HCT116 (cell line): Measurements from ENCODE around the gene MACF1. TPM values are rescaled to one million over a fixed set of nuclear protein-coding genes. Genes with fewer than 3 reads are reported as not detected.

Source experiments
- ATAC-seq: fragments of 200-7000 bp; cut with Tn5 transposase; 2 replicates; pipeline ENCODE4 v1.9.1; 2020; ENCODE audit warnings: mild to moderate bottlenecking, moderate library complexity
- BruUV-seq: library from RNA; stranded (reverse); fragments of 400-500 nt; replicated peaks from 2 replicates; lab custom pipeline; 2021; lab: Mats Ljungman, UMichigan
- CTCF ChIA-PET: fragments of 300-600 bp; sonication (Branson Sonifier 250); formaldehyde crosslinking; loops from one replicate; lab custom pipeline; 2021; ENCODE audit warnings: antibody characterized with exemption; lab: Charles Lee
- POLR2A ChIA-PET: fragments of 300-600, 350-600 bp; sonication (Branson Sonifier 250); formaldehyde crosslinking; loops from one replicate; lab custom pipeline; 2021; ENCODE audit warnings: antibody characterized with exemption; lab: Charles Lee
- RAD21 ChIA-PET, 2 experiments: fragments of 300-600 bp; sonication (Branson Sonifier 250); formaldehyde crosslinking; loops; one replicate each; lab custom pipeline; 2023; ENCODE audit warnings: low total read pairs in 2 of 2; ENCODE audit not compliant: uncharacterized antibody in 2 of 2, unreplicated experiment in 2 of 2, low non-redundant PET in 1 of 2; lab: Charles Lee
- DNase-seq: peaks from one replicate; pipeline ENCODE4 v3.0.0-alpha.2; 2010; ENCODE audit warnings: low read depth, low spot score
- H2AFZ ChIP-seq: fragments of 200-600 bp; shearing (Covaris generic), sonication (generic); 2 replicates; pipeline ENCODE4 v1.6.1; 2017; ENCODE audit warnings: low read depth, mixed run types, mixed read lengths, antibody characterized with exemption, low read length; ENCODE audit not compliant: poor library complexity, severe bottlenecking
- H3K27ac ChIP-seq: 2 replicates; pipeline ENCODE4 v1.5.1; 2012; ENCODE audit warnings: low read depth, low read length
- H3K27me3 ChIP-seq: fragments of 200-600 bp; sonication (generic); 2 replicates; pipeline ENCODE4 v1.6.1; 2016; ENCODE audit warnings: mixed run types, low read length, mixed read lengths; ENCODE audit not compliant: insufficient read depth
- H3K36me3 ChIP-seq, 2 experiments: fragments of 200-500 bp in 1 of 2; fragments of 200-600 bp in 1 of 2; sonication (Bioruptor generic) in 1 of 2; sonication (generic) in 1 of 2; 2 replicates each; pipeline versions ENCODE4 v1.5.1 to v1.6.1; 2014 to 2016; ENCODE audit warnings: low read length in 2 of 2, inconsistent platforms in 1 of 2, mixed read lengths in 1 of 2, mixed run types in 1 of 2; ENCODE audit not compliant: insufficient read depth in 2 of 2, control insufficient read depth in 1 of 2
- H3K4me1 ChIP-seq, 2 experiments: fragments of 200-600 bp in 1 of 2; sonication (generic) in 1 of 2; 2 replicates each; pipeline versions ENCODE4 v1.5.1 to v1.6.1; 2012 to 2017; ENCODE audit warnings: low read length in 2 of 2, inconsistent platforms in 1 of 2, mild to moderate bottlenecking in 1 of 2, mixed read lengths in 1 of 2, mixed run types in 1 of 2, moderate library complexity in 1 of 2; ENCODE audit not compliant: insufficient read depth in 2 of 2, control insufficient read depth in 1 of 2
- H3K4me2 ChIP-seq: fragments of 200-600 bp; sonication (generic); 2 replicates; pipeline ENCODE4 v1.6.1; 2017; ENCODE audit warnings: mixed run types, low read length, mixed read lengths
- H3K4me3 ChIP-seq, 2 experiments: fragments of 200-600 bp in 1 of 2; sonication (generic) in 1 of 2; replicated peaks in 1 of 2; 2 replicates each; pipeline ENCODE4 v1.5.1; 2011 to 2016; ENCODE audit warnings: low read length in 2 of 2, control low read depth in 1 of 2, low read depth in 1 of 2, mild to moderate bottlenecking in 1 of 2, mixed read lengths in 1 of 2, mixed run types in 1 of 2
- H3K79me2 ChIP-seq: fragments of 200-600 bp; sonication (generic); 2 replicates; pipeline ENCODE4 v1.6.1; 2017; ENCODE audit warnings: mild to moderate bottlenecking, mixed run types, low read length, moderate library complexity, mixed read lengths; ENCODE audit not compliant: insufficient read depth
- H3K9ac ChIP-seq: fragments of 200-600 bp; sonication (generic); 2 replicates; pipeline ENCODE4 v1.6.1; 2016; ENCODE audit warnings: low read length, mixed read lengths
- H3K9me2 ChIP-seq: fragments of 200-600 bp; sonication (generic), shearing (Covaris generic); 2 replicates; pipeline ENCODE4 v1.6.1; 2017; ENCODE audit warnings: mixed run types, mild to moderate bottlenecking, moderate library complexity; ENCODE audit not compliant: insufficient read depth
- H3K9me3 ChIP-seq, 2 experiments: fragments of 200-500 bp in 1 of 2; fragments of 200-600 bp in 1 of 2; sonication (Bioruptor generic) in 1 of 2; sonication (generic) in 1 of 2; 2 replicates each; pipeline ENCODE4 v1.6.1; 2014 to 2017; ENCODE audit warnings: low read length in 2 of 2, mixed read lengths in 2 of 2, inconsistent platforms in 1 of 2, low read depth in 1 of 2, mild to moderate bottlenecking in 1 of 2, mixed run types in 1 of 2, moderate library complexity in 1 of 2; ENCODE audit not compliant: control insufficient read depth in 1 of 2, insufficient read depth in 1 of 2
- H4K20me1 ChIP-seq: fragments of 200-600 bp; sonication (generic), shearing (Covaris generic); 2 replicates; pipeline ENCODE4 v1.6.1; 2017; ENCODE audit warnings: mixed run types, mild to moderate bottlenecking, moderate library complexity; ENCODE audit not compliant: insufficient read depth
- ATF3 ChIP-seq: IDR thresholded peaks from 2 replicates; pipeline ENCODE4 v1.6.1; 2012
- CBX3 ChIP-seq: IDR thresholded peaks from 2 replicates; pipeline ENCODE4 v1.6.1; 2012; ENCODE audit warnings: low read depth
- CEBPB ChIP-seq: IDR thresholded peaks from 2 replicates; pipeline ENCODE4 v1.6.1; 2012; ENCODE audit warnings: low read depth
- EGR1 ChIP-seq: IDR thresholded peaks from 2 replicates; pipeline ENCODE4 v1.6.1; 2012; ENCODE audit warnings: low read depth
- ELF1 ChIP-seq: IDR thresholded peaks from 2 replicates; pipeline ENCODE4 v1.6.1; 2012; ENCODE audit warnings: low read depth, borderline replicate concordance
- EZH2 ChIP-seq: fragments of 200-600 bp; sonication (generic); IDR thresholded peaks from 2 replicates; pipeline ENCODE4 v1.6.1; 2017; ENCODE audit warnings: antibody characterized with exemption, mixed run types
- EZH2phosphoT487 ChIP-seq: fragments of 200-600 bp; IDR thresholded peaks from 2 replicates; pipeline ENCODE4 v1.6.1; 2018; ENCODE audit warnings: antibody characterized with exemption, borderline replicate concordance
- FOSL1 ChIP-seq: IDR thresholded peaks from 2 replicates; pipeline ENCODE4 v1.6.1; 2012; ENCODE audit warnings: low read depth
- JUND ChIP-seq: IDR thresholded peaks from 2 replicates; pipeline ENCODE4 v1.6.1; 2012
- MAX ChIP-seq: IDR thresholded peaks from 2 replicates; pipeline ENCODE4 v1.6.1; 2012
- POLR2A ChIP-seq: IDR thresholded peaks from 2 replicates; pipeline ENCODE4 v1.7.0; 2011; ENCODE audit warnings: borderline replicate concordance; ENCODE audit not compliant: insufficient read depth, insufficient read length; ENCODE audit errors: extremely low read depth
- POLR2AphosphoS5 ChIP-seq: IDR thresholded peaks from 2 replicates; pipeline ENCODE4 v1.6.1; 2011; ENCODE audit warnings: mild to moderate bottlenecking, low read depth, low read length, moderate library complexity
- RAD21 ChIP-seq: IDR thresholded peaks from 2 replicates; pipeline ENCODE4 v1.6.1; 2012; ENCODE audit warnings: low read depth, mild to moderate bottlenecking
- REST ChIP-seq: IDR thresholded peaks from 2 replicates; pipeline ENCODE4 v1.6.1; 2012; ENCODE audit warnings: low read depth
- SIN3A ChIP-seq: IDR thresholded peaks from 2 replicates; pipeline ENCODE4 v1.6.1; 2012; ENCODE audit warnings: low read depth
- TCF7L2 ChIP-seq: IDR thresholded peaks from 2 replicates; pipeline ENCODE4 v1.7.0; 2011; ENCODE audit warnings: borderline replicate concordance, inconsistent platforms; ENCODE audit not compliant: insufficient read depth, insufficient read length; ENCODE audit errors: extremely low read depth
- YY1 ChIP-seq: IDR thresholded peaks from 2 replicates; pipeline ENCODE4 v1.6.1; 2011; ENCODE audit warnings: low read length, low read depth, moderate library complexity, mild to moderate bottlenecking; ENCODE audit not compliant: insufficient replicate concordance; ENCODE audit errors: extremely low read depth
- ZBTB33 ChIP-seq: IDR thresholded peaks from 2 replicates; pipeline ENCODE4 v1.6.1; 2011; ENCODE audit warnings: mild to moderate bottlenecking, low read length, moderate library complexity; ENCODE audit not compliant: insufficient replicate concordance; ENCODE audit errors: extremely low read depth
- ZNF274 ChIP-seq: fragments of 200-500 bp; sonication (Bioruptor generic); IDR thresholded peaks from 2 replicates; pipeline ENCODE4 v1.6.1; 2014; ENCODE audit warnings: mild to moderate bottlenecking, low read depth, low read length, inconsistent platforms
- intact Hi-C: fragments of 100-400 bp; cut with micrococcal nuclease; formaldehyde crosslinking; loops from 2 replicates; pipeline ENCODE4 v1.10.0; 2022
- total RNA-seq: library from RNA; stranded (reverse); gene quantifications from one replicate; pipeline ENCODE4 v1.2.1, GENCODE V29; 2021; ENCODE audit not compliant: unreplicated experiment

Gene MACF1
- total RNA-seq, 1 experiment from 2014 or later = 146 TPM

GRCh38 chr1:39310015-39310414 is 105.5 kb downstream of the MACF1 start:
- RAD21 ChIA-PET = no interaction called here
- intact Hi-C loops = no loop called here
- peaks cover 0 to 5% of the 10 kb centered on the region in 2 experiments; a peak in 2 of 4 replicates for H3K36me3 ChIP-seq
- no peaks in the 10 kb centered on the region for H4K20me1 ChIP-seq
- H3K4me3 ChIP-seq = no peak overlapping the region
- no TSS peak for BruUV-seq
- H3K9ac ChIP-seq = no peak overlapping the region
- no peak overlapping the region for H3K27ac ChIP-seq
- no peak overlapping the region for H3K4me2 ChIP-seq
- no peak for DNase-seq
- H3K4me1 ChIP-seq = no peaks in the 10 kb centered on the region
- no peaks in the 10 kb centered on the region for H3K9me3 ChIP-seq
- no peak for ATAC-seq
- no peak for TF ChIP-seq CBX3
- no peak for TF ChIP-seq EZH2
- no peak for TF ChIP-seq EGR1
- TF ChIP-seq SIN3A = no peak
- no peak for TF ChIP-seq FOSL1
- TF ChIP-seq ZBTB33 = no peak
- TF ChIP-seq POLR2A = no peak
- TF ChIP-seq ATF3 = no peak
- no peak for TF ChIP-seq CEBPB
- no peak for TF ChIP-seq RAD21
- no peak for TF ChIP-seq JUND
- TF ChIP-seq EZH2phosphoT487 = no peak
- no peak for TF ChIP-seq YY1
- no peak for TF ChIP-seq TCF7L2
- no peak for TF ChIP-seq REST
- no peak for TF ChIP-seq ELF1
- TF ChIP-seq POLR2AphosphoS5 = no peak
- TF ChIP-seq ZNF274 = no peak
- TF ChIP-seq MAX = no peak
- POLR2A ChIA-PET = no interaction called here
- CTCF ChIA-PET = no interaction called here
- no peaks in the 10 kb centered on the region for H3K9me2 ChIP-seq
- H3K79me2 ChIP-seq = no peaks in the 10 kb centered on the region
- no peaks in the 10 kb centered on the region for H3K27me3 ChIP-seq
- H2AFZ ChIP-seq = no peak overlapping the region
